Measurements from ENCODE around the gene PHC2.

DNA sequence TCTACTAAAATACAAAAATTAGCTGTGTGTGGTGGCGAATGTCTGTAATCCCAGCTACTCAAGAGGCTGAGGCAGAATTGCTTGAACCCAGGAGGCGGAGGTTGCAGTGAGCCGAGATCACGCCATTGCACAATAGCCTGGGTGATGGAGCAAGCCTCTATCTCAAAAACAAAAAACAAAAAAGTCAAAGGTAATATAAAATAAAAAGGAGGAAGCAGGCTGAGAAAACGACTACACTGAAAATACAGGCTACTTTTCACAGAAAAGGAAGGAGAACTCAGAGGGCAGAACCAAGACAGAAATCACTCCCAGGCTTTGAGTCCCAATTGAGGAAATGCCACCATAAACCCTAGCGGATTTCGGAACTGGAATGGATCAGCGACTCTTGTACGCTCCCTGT is 104.1 kb downstream of the PHC2 start:
- TF ChIP-seq, protein P1, sequence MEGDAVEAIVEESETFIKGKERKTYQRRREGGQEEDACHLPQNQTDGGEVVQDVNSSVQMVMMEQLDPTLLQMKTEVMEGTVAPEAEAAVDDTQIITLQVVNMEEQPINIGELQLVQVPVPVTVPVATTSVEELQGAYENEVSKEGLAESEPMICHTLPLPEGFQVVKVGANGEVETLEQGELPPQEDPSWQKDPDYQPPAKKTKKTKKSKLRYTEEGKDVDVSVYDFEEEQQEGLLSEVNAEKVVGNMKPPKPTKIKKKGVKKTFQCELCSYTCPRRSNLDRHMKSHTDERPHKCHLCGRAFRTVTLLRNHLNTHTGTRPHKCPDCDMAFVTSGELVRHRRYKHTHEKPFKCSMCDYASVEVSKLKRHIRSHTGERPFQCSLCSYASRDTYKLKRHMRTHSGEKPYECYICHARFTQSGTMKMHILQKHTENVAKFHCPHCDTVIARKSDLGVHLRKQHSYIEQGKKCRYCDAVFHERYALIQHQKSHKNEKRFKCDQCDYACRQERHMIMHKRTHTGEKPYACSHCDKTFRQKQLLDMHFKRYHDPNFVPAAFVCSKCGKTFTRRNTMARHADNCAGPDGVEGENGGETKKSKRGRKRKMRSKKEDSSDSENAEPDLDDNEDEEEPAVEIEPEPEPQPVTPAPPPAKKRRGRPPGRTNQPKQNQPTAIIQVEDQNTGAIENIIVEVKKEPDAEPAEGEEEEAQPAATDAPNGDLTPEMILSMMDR (conservative IDR thresholded peaks at IDR 0.05): no peak
- no peak for TF ChIP-seq ZFX (IDR thresholded peaks at IDR 0.05)
